Measurements from ENCODE around the gene TVP23C. TPM values are rescaled to one million over a fixed set of nuclear protein-coding genes. Genes with fewer than 3 reads are reported as not detected.

The TVP23C gene
- total RNA-seq, 1 experiment from 2014 or later, result 16.9 TPM

GRCh38 chr17:15466131-15466530, 97.2 kb downstream of the TVP23C start:
- no peaks in the 10 kb centered on the region for H3K9me3 ChIP-seq (ENCODE audit: control insufficient read depth, low read depth, low read length)
- no peak overlapping the region for H4K8ac ChIP-seq (replicated peaks; ENCODE audit: insufficient read length, low read depth, low read length)
- H4K91ac ChIP-seq (ENCODE audit: insufficient read length, low read depth, low read length), result no peak overlapping the region
- H2BK20ac ChIP-seq (ENCODE audit: low read depth, low read length, poor library complexity, severe bottlenecking), result no peak overlapping the region
- H2BK12ac ChIP-seq (ENCODE audit: insufficient read length, low read depth, low read length), result no peak overlapping the region
- no peaks in the 10 kb centered on the region for H3K79me2 ChIP-seq (ENCODE audit: insufficient read depth, low read length)
- Mint-ChIP-seq H3K4me3 (no peak overlapping the region), H3K36me3 (ENCODE audit: insufficient read depth in 1 of 3, low read depth in 3 of 3) (peaks cover 0 to 7% (median 3%) of the 10 kb centered on the region in 3 experiments; a peak in 4 of 7 replicates), H3K27me3 (ENCODE audit: low read depth) (no peaks in the 10 kb centered on the region), H3K4me1 (peaks cover 4 to 6% of the 10 kb centered on the region in 2 experiments), H3K27ac (no peak overlapping the region), H3K9me3 (no peaks in the 10 kb centered on the region; a peak in 2 of 5 replicates)
- no peaks in the 10 kb centered on the region for H3K23me2 ChIP-seq (ENCODE audit: insufficient read length, low read depth, low read length, poor library complexity, severe bottlenecking)
- H3K14ac ChIP-seq (ENCODE audit: insufficient read depth, low read length), result no peak overlapping the region
- H2AK5ac ChIP-seq (ENCODE audit: insufficient read length, low read length), result no peak overlapping the region
- no peaks in the 10 kb centered on the region for H3K27me3 ChIP-seq (ENCODE audit: insufficient read depth, low read length)
- H4K20me1 ChIP-seq (ENCODE audit: control insufficient read depth, insufficient read depth, insufficient read length), result no peaks in the 10 kb centered on the region
- H3K56ac ChIP-seq (ENCODE audit: insufficient read length, low read depth, low read length), result no peak overlapping the region
- H2AFZ ChIP-seq (ENCODE audit: low read length), result no peak overlapping the region
- no peaks in the 10 kb centered on the region for H3K79me1 ChIP-seq (ENCODE audit: insufficient read depth, low read depth, low read length, poor library complexity, severe bottlenecking)
- no peak overlapping the region for H2BK5ac ChIP-seq (ENCODE audit: insufficient read length, low read length)
- H3K23ac ChIP-seq (ENCODE audit: insufficient read length, low read depth, low read length), result no peak overlapping the region
- no peak overlapping the region for H3K9ac ChIP-seq (ENCODE audit: extremely low read depth, insufficient read length, low read length)
- no CpG with 5 or more reads among the region's 6 CpGs for WGBS (ENCODE audit: extremely low coverage, insufficient read length, low lambda C conversion rate)
- no peak overlapping the region for H3K4me2 ChIP-seq (ENCODE audit: insufficient read depth, insufficient read length, low read length)
- DNase-seq, result no peak
- H3K4me1 ChIP-seq (ENCODE audit: insufficient read depth, low read length), result peaks cover 3% of the 10 kb centered on the region; the same call in 1 of the 2 replicates
- no peak overlapping the region for H3T11ph ChIP-seq (ENCODE audit: low read length)
- H2BK15ac ChIP-seq (ENCODE audit: low read depth, low read length), result no peak overlapping the region
- H3K27ac ChIP-seq (ENCODE audit: insufficient read length, low read depth, low read length), result no peak overlapping the region
- H3K18ac ChIP-seq (ENCODE audit: insufficient read length, low read depth, low read length), result no peak overlapping the region
- no peak for TF ChIP-seq CTCF (conservative IDR thresholded peaks at IDR 0.05)
- H2BK120ac ChIP-seq (ENCODE audit: low read depth, low read length, poor library complexity, severe bottlenecking), result no peak overlapping the region
- H3K4ac ChIP-seq (ENCODE audit: low read depth, low read length), result no peak overlapping the region
- H4K5ac ChIP-seq (ENCODE audit: insufficient read length, low read depth, low read length), result no peak overlapping the region

Data from H9 (cell line).